Kidney tubule cell (primary cell): ENCODE results near the gene BCKDHA.
A peak's percentile ranks its signal among the peaks of the same experiment; 100 is the strongest.
"Not testable (repeated sequence)": the region's sequence is repeated elsewhere in the genome, so short reads cannot be mapped to it uniquely, and the experiment has no call there.

Experiments used
- DNase-seq: peaks from one replicate; pipeline ENCODE4 v3.0.0-alpha.2; 2018; ENCODE audit warnings: low spot score

BCKDHA gene

DNA sequence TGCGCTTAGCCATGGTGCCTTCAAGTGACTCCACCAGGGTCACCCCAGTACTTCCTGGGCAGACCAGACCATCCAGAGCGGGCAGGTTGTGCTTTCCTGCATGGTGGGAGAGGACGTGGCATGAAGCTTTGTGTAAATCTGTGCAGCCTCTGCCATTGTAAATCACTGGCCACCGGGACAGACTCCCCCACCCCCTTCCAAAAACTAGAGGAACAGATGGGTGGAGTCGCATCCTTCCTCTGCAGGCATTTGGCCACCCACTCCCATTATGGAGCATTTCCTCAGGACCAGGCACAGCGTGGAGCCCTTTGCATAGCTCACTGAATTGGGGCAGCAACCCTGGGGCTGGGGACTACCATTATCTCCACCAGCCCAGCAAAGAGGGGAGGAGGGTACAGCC, 8.2 kb downstream of the BCKDHA start:
- DNase-seq = no peak

- DNase-seq = peak; percentile 17
Observed at GRCh38 chr19:41407271-41407670, 9.7 kb downstream of the BCKDHA start.

- no peak for DNase-seq
Observed at GRCh38 chr19:41408256-41408655, 10.6 kb downstream of the BCKDHA start.

- DNase-seq = not testable (repeated sequence)
Observed at GRCh38 chr19:41408846-41409245, 11.2 kb downstream of the BCKDHA start.

DNA sequence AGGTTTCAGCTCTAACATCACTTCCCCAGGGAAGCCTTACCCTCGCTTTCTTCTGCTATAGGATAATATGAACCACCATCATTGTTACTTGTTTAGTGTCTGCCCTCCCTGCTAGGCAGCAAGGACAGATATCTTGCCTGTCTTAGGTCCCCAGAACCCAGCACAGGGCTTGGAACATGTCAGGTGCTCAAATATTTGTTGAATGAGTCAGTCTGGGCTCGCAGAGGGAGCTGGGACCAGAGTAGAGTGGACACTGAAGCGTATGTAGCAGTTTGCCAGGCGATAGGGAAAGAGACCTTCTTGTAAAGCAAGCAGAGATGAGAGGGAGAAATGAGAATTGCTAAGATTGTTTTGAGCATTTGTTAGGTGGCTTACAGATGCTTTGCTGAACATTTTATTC, 11.7 kb downstream of the BCKDHA start:
- peak; percentile 82 for DNase-seq

- no peak for DNase-seq
Observed at GRCh38 chr19:41410336-41411054, 12.9 kb downstream of the BCKDHA start.

DNA sequence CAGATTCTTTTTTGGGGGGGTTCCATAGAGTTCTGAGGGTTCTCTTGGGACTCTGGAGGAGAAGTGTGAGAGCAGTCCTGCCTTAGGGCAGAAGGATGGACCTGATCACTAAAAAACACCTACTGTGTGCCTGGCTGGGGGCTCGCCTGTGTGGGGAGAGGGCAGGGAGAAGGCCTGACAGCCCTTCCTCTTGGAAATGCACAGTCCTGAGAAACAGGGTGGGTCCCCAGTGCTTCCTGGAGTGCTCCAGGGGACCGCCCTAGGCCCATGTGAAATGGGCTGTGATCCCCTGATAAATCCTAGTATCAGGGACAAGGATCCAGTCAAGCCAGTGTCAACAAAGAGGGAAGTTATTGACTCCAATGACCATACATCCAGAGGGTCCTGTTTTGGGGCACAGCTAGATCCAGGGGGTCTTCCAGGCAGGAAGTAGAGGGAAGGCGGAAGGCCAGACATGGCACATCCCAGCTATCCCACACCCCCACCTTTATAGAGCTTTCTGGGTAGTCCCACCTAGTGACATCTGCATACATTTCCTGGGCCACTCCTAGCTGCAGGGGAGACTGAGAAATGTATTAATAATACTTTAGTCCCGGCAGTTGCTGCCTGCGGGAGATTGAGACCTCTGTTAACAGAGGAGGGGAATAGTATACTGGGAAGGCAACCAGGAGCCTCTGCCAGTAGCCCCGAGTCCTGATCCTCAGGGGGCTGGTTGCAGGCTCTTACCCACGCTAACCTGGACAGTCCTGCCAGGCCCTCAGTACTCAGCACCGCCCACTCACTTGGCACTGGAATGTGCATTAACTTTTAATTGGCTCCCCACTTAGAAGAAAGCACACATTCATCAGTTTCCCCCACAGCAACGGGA, 13.7 kb downstream of the BCKDHA start:
- no peak for DNase-seq

- no peak for DNase-seq
Observed at GRCh38 chr19:41411968-41412265, 14.3 kb downstream of the BCKDHA start.

DNA sequence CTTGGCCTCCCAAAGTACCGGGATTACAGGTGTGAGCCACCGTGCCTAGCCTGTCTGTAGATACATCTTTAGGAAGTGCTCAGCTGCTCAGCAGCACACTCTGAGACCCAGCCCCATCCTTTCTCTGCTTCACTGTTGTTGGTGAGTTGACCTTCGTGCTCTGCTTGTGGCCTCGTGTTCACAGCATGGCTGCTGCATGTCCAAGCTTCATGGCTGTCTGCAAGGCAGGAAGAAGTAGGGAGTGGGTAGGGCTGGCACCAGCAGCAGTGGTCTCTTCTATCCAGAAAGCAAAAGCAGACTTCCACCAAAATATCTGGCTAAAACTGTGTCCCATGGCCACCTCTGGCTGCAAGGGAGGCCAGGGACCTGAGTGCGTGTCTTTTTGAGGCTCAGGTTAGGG, 15.3 kb downstream of the BCKDHA start:
- no peak for DNase-seq

DNA sequence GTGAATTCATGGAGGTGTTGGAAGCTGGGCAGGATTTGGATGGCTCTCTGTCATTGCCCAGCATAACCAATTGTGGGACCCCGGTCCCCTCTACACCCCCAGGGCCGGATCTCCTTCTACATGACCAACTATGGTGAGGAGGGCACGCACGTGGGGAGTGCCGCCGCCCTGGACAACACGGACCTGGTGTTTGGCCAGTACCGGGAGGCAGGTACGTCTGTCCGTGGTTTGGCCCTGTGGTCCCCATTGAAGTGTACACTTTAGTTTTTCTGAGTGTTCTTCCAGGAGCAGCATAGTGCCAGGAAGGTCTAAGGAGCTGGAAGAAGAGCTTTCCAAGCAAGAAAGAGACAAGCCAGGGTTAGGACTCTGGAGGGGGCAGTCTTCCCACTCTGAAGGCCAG, 16.3 kb downstream of the BCKDHA start:
- no peak for DNase-seq

GRCh38 chr19:41414461-41414860, 16.8 kb downstream of the BCKDHA start:
- DNase-seq = no peak

DNA sequence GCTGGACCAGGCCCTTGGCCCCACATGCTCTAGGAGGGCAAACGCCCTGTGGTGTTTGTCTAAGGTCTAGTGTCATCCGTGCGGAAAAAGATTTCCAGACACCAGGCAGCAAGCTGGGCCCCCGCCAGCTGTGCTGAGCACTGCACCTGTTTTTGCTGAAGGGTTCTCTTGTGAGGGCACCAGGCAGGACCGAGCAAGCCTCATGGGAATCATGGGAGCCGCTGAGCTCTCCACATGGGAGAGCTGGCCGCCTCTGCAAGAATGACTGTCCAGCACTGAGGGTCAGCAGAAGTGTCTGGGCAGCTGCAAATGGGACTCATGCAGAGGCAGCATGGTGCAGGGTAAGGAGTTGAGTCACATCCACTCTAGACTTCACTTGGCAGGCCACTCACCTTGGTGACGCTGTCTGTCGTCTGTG, 17.5 kb downstream of the BCKDHA start:
- no peak for DNase-seq

DNA sequence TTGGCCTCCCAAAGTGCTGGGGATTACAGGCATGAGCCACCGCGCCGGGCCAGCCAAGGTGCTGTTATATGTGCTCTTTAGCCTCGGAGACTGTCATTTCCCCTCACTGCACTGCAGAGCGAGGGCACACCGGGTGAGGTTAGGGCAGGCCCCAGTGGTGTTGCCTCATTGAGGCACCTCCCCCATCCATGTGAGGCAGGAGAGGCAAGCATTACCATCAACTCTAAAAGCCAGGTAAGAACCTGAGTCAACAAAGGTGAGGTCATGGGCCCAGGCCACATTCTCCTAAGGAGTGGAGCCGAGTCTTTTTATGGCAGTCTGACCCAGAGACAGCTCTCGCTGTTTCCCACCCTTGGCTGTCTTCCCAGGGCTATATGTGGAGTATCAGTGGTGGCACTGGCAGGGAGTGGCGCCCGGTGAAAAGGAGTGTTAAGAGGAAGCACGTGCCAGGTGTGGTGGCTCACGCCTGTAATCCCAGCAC, 18.6 kb downstream of the BCKDHA start:
- no peak for DNase-seq

GRCh38 chr19:41420101-41420880, 22.7 kb downstream of the BCKDHA start:
- DNase-seq = no peak

- DNase-seq = no peak
Observed at GRCh38 chr19:41421314-41421713, 23.7 kb downstream of the BCKDHA start.

DNA sequence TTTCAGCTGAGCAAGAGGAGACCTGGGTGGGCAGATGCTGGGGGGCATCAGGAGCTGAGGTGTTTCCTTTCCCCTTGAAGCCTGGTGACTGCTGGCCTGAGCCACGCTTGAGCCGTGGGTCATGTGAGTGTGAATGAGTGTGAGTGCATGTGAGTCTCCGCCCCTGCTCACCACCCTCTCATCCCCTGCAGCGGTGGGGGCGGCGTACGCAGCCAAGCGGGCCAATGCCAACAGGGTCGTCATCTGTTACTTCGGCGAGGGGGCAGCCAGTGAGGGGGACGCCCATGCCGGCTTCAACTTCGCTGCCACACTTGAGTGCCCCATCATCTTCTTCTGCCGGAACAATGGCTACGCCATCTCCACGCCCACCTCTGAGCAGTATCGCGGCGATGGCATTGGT, 24.4 kb downstream of the BCKDHA start:
- no peak for DNase-seq

- no peak for DNase-seq
Observed at GRCh38 chr19:41422456-41422855, 24.8 kb downstream of the BCKDHA start.

DNA sequence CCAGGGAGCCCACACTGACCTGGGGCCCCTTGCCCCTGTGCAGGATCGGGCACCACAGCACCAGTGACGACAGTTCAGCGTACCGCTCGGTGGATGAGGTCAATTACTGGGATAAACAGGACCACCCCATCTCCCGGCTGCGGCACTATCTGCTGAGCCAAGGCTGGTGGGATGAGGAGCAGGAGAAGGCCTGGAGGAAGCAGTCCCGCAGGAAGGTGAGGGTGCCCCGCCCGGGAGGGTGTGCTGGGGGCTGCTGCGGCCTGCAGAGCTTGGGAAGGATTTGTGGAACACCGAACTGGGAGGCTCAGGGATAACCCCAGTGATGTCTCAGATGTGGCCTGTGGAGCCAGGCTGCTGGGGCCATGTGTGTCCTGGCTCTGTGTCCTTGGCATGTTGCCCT, 25.3 kb downstream of the BCKDHA start:
- no peak for DNase-seq

DNA sequence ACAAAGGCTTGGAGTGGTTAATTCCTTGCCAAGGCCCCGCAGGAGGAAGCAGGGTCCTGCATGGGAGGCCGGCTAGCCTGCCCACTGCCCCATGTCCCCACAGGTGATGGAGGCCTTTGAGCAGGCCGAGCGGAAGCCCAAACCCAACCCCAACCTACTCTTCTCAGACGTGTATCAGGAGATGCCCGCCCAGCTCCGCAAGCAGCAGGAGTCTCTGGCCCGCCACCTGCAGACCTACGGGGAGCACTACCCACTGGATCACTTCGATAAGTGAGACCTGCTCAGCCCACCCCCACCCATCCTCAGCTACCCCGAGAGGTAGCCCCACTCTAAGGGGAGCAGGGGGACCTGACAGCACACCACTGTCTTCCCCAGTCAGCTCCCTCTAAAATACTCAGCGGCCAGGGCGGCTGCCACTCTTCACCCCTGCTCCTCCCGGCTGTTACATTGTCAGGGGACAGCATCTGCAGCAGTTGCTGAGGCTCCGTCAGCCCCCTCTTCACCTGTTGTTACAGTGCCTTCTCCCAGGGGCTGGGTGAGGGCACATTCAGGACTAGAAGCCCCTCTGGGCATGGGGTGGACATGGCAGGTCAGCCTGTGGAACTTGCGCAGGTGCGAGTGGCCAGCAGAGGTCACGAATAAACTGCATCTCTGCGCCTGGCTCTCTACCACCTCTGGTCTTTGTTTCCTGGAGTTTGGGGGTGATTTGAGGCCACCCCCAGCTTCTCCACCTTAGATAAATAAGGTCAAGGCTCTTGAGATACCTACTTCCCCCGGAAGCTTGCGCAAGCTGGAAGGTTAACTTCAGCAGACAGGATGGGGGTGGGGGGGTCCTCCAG, 26.9 kb downstream of the BCKDHA start:
- DNase-seq = no peak

DNA sequence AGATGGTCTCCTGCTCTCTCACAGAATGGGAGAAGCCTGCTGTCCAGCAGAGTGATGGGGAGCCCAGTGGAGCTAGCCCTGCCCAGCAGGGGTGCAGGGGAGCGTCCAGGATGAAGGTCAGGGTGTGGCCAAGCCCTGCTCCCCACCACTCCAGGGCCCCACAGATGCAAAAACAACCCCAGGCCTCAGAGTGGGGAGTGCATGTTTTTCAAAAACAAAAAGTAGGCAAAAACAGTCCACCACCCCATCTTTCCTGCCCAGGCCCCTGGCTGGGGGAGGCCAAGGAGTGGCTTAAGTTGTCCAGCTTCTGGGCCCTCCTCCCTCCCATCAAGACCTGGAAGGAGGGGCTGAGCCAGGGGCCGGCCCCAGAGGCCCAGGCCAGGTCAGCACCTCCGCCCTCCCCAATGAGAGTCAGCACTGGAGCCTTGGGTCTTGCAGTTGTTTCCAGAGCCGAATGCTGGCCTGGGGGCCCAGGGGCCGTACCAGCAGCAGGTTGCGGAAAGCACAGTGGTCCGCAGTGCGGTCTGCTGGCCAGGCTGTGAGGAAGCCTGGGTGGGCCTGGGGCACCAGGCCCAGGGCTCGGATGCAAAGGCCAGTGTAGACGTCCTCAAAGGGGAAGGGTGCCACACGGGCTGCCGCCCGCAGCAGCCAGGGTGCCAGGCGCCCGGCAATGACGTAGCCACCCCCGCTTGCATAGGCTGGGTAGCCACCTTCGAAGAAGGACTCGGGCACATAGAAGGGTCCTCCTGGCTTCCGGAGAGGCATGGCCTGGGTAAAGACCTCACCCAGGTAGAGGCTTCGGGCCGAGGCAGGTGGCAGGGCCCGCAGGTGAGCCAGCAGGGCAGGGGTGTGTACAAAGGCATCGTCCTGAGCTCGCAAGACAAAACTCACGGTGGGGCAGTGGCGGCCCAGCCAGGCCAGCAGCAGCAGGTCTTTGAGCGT, 27.8 kb downstream of the BCKDHA start:
- DNase-seq = no peak
